HG03196 (cell line): ENCODE measurements around the gene DLG2.

ENCODE experiments used
- ATAC-seq: cut with Tn5 transposase; IDR thresholded peaks from one replicate; pipeline ENCODE4 v1.9.1; 2021; ENCODE audit not compliant: unreplicated experiment

Gene DLG2

GRCh38 chr11:84590106-84590505 is 1037.0 kb downstream of the DLG2 start:
- no peak for ATAC-seq

DNA sequence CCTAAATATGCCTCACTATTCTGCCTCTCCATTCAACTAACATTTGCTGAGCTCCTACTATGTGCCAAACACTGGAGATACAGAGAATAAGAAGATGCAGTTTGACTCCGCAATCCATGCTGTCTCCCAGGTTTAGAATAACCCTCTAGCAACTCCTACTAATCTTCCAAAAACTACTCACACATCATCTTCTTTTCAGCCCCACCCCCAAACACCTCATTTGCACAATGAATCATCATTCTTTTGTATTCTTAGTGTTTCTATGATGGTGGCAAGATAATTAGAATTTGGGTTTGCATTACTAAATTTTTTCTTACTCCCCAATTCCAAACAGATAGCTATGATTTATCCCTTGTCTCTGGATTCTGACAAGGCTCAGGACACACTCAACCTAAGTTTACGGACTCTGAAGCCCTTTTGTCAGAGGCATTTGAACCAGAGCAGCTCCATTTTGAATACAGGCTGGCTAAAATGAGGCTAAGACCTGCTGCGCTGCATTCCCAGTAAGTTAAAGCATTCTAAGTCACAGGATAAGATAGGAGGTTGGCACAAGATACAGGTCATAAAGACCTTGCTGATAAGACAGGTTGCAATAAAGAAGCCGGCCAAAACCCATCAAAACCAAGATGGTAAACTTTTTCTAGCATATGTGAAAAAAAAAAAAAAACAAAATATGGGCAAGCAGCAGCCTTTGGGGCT is 1038.9 kb downstream of the DLG2 start:
- ATAC-seq = no peak

- ATAC-seq = no peak
These were observed 1044.0 kb downstream of the DLG2 start for GRCh38 chr11:84583106-84583505.

GRCh38 chr11:84581083-84581482 is 1046.1 kb downstream of the DLG2 start:
- no peak for ATAC-seq

GRCh38 chr11:84580428-84580827 is 1046.7 kb downstream of the DLG2 start:
- ATAC-seq = no peak

- no peak for ATAC-seq
These were observed 1053.3 kb downstream of the DLG2 start for GRCh38 chr11:84573868-84574267.

DNA sequence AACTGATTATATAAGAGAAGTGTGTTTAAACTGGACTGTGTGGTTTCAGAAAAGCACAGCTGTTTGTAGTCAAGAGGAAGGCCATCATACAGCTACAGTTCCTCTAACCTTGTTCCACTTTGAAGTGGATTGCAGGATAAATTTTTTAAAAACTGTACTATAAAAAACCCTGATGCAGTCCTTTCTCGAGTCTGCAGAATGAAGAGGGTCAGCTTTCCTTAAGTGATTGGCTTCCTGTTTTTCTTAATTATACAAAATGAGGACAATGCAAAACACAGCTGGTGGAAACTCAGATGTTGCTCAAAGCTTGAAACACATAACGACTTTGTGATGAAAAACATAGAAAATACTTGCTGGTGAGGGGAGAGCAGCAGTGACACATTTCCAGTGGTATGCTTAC is 1060.5 kb downstream of the DLG2 start:
- ATAC-seq = no peak

- ATAC-seq = no peak
These were observed 1062.3 kb downstream of the DLG2 start for GRCh38 chr11:84564867-84565184.

GRCh38 chr11:84564180-84564866 is 1062.8 kb downstream of the DLG2 start:
- ATAC-seq = peak; percentile 89

GRCh38 chr11:84563356-84563755 is 1063.8 kb downstream of the DLG2 start:
- no peak for ATAC-seq

DNA sequence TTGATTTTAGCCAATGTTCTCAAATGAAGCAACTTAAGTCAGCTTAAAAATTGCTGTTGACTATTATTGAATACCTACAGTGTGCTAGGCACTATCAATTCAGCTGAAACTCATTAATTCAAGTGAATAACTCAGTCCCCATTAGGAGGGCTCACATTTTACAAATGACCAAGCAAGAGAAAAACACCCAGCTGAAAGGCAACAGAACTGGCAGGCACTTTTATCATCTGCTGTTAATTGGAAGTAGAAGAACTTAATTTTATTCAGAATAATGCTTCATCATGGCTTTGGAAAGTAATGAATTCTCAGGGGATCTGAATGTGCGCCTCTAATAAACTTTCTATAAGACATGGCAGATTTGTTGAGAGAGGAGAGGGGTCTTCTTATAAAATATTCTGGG is 1066.9 kb downstream of the DLG2 start:
- no peak for ATAC-seq

DNA sequence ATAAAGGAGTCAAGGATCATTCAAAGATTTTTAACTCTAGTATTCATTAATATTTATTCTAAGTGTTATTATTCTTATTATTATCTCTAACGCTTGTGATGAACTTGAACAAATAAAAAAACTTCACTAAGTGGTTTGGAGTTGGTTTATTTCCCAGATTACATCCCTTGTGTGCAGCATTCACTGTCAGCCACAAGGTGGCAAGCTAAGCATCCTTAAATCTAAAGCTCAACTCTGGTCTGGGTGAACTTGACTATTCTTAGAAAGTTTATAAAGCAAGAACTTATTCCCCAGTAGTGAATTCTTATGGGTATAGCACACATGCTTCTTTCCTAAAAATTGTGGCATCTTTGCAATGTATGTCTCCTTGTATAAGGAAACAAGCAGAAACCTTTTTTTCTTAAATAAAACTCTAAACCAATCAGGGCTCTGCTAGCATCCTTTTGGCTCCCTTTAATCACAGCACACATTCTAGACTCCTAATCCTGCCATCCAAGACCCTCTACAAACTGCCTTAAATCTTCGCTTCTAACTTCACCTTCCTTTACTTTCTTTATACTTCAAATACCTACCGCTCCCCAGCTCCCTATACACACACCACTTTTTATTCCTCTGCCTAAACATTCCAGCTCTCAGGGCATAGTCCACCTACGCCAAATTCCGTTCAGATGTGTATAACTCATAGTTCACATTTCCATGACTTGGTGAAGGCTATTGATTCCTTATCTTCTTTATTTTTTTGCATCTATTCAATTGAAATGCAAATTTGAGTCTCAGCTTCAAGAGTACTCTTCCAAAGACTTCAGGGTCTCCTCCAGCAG is 1068.8 kb downstream of the DLG2 start:
- ATAC-seq = peak; percentile 91

DNA sequence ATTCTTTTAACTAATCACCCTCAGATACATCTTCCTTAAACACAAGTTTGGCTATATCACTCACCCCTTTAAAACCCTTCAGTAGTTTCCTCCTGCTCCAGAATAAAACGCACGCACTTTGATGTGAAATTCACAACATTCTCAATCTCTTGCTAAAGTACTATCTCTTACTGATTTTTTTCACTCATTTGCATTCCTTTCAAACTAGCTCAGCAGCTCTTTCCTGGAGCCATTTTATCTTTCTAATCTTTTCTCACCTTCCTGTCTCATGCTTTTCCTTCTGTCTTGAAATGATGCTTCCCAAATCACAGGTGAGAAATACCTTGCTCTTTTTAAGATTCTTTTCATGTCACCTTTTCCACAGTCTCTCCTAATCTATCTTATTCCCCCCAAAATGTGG is 1074.4 kb downstream of the DLG2 start:
- no peak for ATAC-seq

GRCh38 chr11:84549217-84549616 is 1077.9 kb downstream of the DLG2 start:
- peak; percentile 80 for ATAC-seq

- no peak for ATAC-seq
These were observed 1082.6 kb downstream of the DLG2 start for GRCh38 chr11:84544566-84544965.

DNA sequence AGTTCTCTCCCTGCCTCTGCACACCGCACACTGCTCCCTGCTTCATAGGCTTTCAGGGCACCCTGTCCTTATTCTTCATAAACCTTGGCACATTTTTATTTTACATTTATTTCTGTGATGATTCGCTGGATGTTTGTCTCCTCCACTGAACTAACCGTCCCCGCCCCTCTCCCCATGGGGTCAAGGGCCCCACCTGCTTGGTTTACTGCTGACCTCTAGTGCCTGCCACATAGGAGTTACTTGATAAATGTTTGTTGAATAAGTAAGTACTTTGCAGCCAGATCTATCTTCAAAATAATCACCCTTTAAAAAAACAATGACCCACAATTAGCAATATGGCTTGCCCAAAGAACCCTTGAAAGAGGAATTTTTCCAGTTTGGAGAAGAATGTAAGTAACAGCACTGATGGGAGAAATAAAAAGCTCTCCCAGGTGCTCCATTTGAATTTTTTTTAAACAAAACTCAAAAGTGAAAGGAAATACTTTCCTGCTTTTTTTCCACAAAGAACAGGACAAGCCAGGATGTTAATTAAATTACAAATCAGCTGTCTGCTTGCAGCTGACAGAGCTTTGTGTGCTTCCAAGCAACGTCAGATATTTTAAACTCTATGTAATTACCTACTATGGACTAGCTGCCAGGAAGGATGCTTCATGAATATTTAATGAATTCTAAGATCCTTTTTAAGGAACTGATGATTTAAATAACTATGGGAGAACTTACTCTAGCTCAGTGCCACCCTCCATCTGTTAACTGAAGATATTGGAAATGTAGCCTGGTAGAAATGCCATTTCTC is 1083.6 kb downstream of the DLG2 start:
- ATAC-seq = no peak

- ATAC-seq = no peak
These were observed 1085.3 kb downstream of the DLG2 start for GRCh38 chr11:84541731-84542340.

DNA sequence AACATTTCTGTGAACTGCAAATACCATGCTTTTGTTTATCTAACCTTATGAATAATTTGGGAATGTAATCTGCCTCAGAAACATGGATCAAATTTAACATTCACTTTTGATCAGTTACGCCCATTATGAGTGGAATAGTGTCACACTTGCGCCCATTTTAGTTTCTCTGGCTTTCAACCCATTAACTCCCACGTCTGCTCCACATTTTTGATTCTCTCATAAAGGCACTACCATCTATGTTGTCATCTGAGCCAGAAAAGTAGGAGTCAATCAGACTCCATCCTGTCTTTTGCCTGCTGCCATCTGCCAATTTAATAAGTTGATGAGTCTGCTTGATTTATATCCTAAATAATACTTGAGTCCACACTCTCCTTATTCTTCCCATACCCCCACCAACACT is 1090.7 kb downstream of the DLG2 start:
- ATAC-seq = no peak

DNA sequence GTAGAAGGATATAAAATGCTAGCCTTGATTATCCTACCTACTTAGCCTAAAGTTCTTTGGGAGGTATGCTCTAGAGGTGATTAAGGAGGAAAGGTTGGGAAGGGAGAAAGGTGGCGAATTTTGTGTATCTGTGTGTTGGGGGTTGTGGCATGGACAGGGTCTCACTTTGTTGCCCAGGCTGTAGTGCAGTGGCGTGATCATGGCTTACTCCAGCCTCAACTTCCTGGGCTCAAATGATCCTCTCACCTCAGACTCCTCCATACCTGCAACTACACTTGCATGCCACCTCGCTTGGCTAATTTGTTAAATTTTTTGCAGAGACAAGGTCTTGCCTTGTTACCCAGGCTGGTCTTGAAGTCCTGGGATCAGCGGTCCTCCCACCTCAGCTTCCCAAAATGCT is 1094.8 kb downstream of the DLG2 start:
- ATAC-seq = no peak

- ATAC-seq = no peak
These were observed 1100.9 kb downstream of the DLG2 start for GRCh38 chr11:84526250-84526649.
